ENCODE data around the gene NUP93.

DNA sequence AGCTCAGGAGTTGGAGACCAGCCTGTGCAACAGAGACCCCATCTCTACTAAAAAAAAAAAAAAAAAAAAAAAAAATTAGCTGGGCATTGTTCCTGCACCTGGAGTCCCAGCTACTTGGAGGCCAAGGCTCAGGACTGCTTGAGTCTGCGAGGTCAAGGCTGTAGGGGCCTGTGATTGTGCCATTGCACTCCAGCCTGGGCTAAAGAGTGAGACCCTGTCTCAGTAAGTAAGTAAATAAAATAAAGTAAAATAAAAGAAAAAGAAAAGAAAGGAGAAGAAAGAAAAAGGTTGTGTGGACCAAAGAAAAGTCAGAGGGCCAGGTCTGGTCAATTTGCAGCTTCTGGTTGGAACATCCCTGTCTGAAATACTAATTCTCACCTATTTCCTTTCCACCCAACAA, 29.3 kb upstream of the NUP93 start:
- no peak for TF ChIP-seq CTCF (IDR thresholded peaks at IDR 0.05; ENCODE audit: insufficient read depth, low read length, poor library complexity, severe bottlenecking)
- no peak for TF ChIP-seq EZH2phosphoT487 (conservative IDR thresholded peaks at IDR 0.05; ENCODE audit: low read length)

All from SU-DHL-6 (cell line).